Stomach (tissue), 19 donors: ENCODE results near the gene ZNF845. TPM values are rescaled to one million over a fixed set of nuclear protein-coding genes. Genes with fewer than 3 reads are reported as not detected.
"Not testable (repeated sequence)": the region's sequence is repeated elsewhere in the genome, so short reads cannot be mapped to it uniquely, and the experiment has no call there.

ENCODE experiments used
- DNase-seq, 2 donors: peaks; one replicate each; pipeline versions ENCODE4 v3.0.0 to v3.0.0-alpha.2; 2013 to 2019
- H3K27ac ChIP-seq, 5 donors: fragments of 200-600 bp in 4 of 5; sonication (generic) in 4 of 5; one replicate each; pipeline ENCODE4 v1.5.1; 2013 to 2019; ENCODE audit warnings: mild to moderate bottlenecking in 1 of 5, moderate library complexity in 1 of 5
- H3K27me3 ChIP-seq, 3 donors: fragments of 200-600 bp; sonication (generic); one replicate each; pipeline ENCODE4 v1.5.1; 2017 to 2019; ENCODE audit warnings: mixed run types in 1 of 3
- H3K36me3 ChIP-seq, 4 donors: fragments of 200-600 bp; sonication (generic); 1 replicate in 3 of 4; 2 replicates in 1 of 4; pipeline ENCODE4 v1.5.1; 2016 to 2019
- H3K4me1 ChIP-seq, 4 donors: fragments of 200-600 bp; sonication (generic); one replicate each; pipeline ENCODE4 v1.5.1; 2016 to 2019
- H3K4me3 ChIP-seq, 4 donors: fragments of 200-600 bp; sonication (generic) in 3 of 4; one replicate each; pipeline ENCODE4 v1.5.1; 2016 to 2019; ENCODE audit warnings: mild to moderate bottlenecking in 1 of 4
- H3K9me3 ChIP-seq, 4 donors: fragments of 200-600 bp; sonication (generic); one replicate each; pipeline ENCODE4 v1.5.1; 2016 to 2019
- EP300 ChIP-seq: sonication (generic); formaldehyde crosslinking; IDR thresholded peaks from one replicate; pipeline ENCODE4 v1.6.1; 2017; ENCODE audit warnings: antibody characterized with exemption
- POLR2A ChIP-seq, 4 donors: fragments of 450-650 bp; IDR thresholded peaks; one replicate each; pipeline ENCODE4 v1.6.1; 2016; ENCODE audit warnings: antibody characterized with exemption in 4 of 4, control low read depth in 2 of 4, mild to moderate bottlenecking in 1 of 4, moderate library complexity in 1 of 4
- POLR2AphosphoS5 ChIP-seq, 3 donors: sonication (generic); formaldehyde crosslinking; IDR thresholded peaks; one replicate each; pipeline ENCODE4 v1.6.1; 2016; ENCODE audit warnings: antibody characterized with exemption in 3 of 3
- WGBS, 5 donors: extraction: QIAGEN DNeasy Blood & Tissue Kit in 3 of 5; methylation state at CpG; one replicate each; pipeline versions ENCODE4 v1.1.5 to v1.1.7; 2013 to 2018; 5-methylcytosine and 5-hydroxymethylcytosine counted together
- intact Hi-C: fragments of 100-400 bp; cut with DNase I; formaldehyde crosslinking; loops from one replicate; pipeline ENCODE4 v1.15.1; 2023; ENCODE audit warnings: low total_unique reads
- long read RNA-seq, 10 donors: transcript quantifications; one replicate each; lab custom pipeline, GENCODE V29; 2026
- polyA plus RNA-seq, 3 donors: library from polyadenylated mRNA; stranded (reverse); fragments of 200-250 nt; gene quantifications; one replicate each; pipeline ENCODE4 v1.2.3, GENCODE V29; 2013
- total RNA-seq, 5 donors: library from RNA; depleted of rRNA; stranded (reverse); fragments of >200 nt; gene quantifications; one replicate each; pipeline versions ENCODE4 v1.1.0 to v1.2.3, GENCODE V29; 2014 to 2016
- TF ChIP-seq, protein P1 (sequence below), 7 experiments: fragments of 450-650 bp in 4 of 7; fragments of 200-600 bp in 3 of 7; sonication (generic) in 3 of 7; IDR thresholded peaks; one replicate each; pipeline ENCODE4 v1.5.1; 2016 to 2019; ENCODE audit warnings: antibody characterized with exemption in 7 of 7, control low read depth in 2 of 7, mild to moderate bottlenecking in 1 of 7
- donor health status: healthy with polysubstance abuse.
- donor health status: Bipolar disorder and iron deficiency.
- donor health status: healthy.

The ZNF845 gene
- 10 to 100 TPM in 3 of 5 donors, 1 to 10 TPM in 2; 1.2 to 28.6 (median 10.8) TPM for total RNA-seq
- polyA plus RNA-seq: 1 to 10 TPM; 1.6 to 2.6 (median 2.4) TPM
- long read RNA-seq, donor 1: 0 reads
- long read RNA-seq, donor 2: 0 reads
- long read RNA-seq, donor 3, full-length matches to known transcripts: 1 of 1 reads
- long read RNA-seq, donor 3, partial matches to known transcripts: 0 of 1 reads
- long read RNA-seq, donor 3, other reads (novel, unspliced or antisense): 0 of 1 reads
- long read RNA-seq, donor 4: 0 reads
- long read RNA-seq, donor 5: 0 reads
- long read RNA-seq, donor 6, full-length matches to known transcripts: 3 of 40 reads
- long read RNA-seq, donor 6, partial matches to known transcripts: 13 of 40 reads
- long read RNA-seq, donor 6, other reads (novel, unspliced or antisense): 24 of 40 reads
- long read RNA-seq, donor 7: 0 reads
- long read RNA-seq, donor 8, full-length matches to known transcripts: 1 of 1 reads
- long read RNA-seq, donor 8, partial matches to known transcripts: 0 of 1 reads
- long read RNA-seq, donor 8, other reads (novel, unspliced or antisense): 0 of 1 reads
- long read RNA-seq, donor 9: 0 reads
- long read RNA-seq, donor 10: 0 reads

DNA sequence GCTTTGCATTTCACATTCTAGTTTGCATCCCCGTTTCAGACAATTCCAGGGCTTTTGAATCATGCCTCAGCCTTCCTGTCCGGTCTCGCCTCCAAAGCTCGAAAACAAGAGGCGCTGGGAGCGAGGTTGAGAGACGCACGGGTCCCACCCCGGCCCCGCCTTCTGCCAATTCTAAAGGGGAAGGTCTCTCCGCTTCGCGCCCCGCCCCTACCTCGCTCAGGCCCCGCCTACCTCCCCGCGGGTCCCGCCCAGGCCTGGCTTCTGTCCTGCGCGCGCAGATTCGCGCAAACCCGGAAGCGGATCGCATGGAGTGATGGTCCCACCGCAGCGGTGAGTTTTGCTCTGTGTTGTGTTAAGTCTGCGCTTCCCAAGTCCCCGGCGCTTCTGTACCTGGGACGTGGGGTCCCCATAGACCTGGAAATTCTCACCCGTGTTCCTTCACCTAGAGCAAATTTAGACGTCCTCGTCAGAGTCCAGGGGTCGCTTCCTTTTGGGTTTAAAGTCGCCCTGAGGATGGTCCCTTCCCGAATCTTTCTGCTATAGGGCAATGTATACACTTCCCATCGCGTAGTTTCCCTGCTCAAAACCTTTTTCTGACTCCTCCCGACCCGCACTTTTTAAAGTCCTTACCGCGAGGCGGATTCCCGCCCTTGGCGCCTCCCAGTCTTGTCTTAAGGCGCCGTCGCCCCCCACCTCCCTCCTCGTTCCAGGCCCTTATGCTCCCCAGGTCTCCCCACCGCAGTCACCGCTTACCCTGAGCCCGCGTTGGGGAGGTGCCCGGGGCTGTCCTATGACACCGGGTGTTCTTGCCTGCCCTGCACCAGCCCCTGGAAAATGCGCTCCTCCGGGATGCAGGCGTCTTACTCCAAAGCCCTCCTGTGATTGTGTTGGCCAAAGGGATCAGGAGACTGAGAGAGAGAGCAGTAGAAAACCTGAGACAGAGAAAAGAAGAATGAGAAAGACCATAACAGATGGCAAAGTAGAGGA, at the start of gene ZNF845:
Gene ZNF845, plus strand, starts transcription at position 287 of the 987 bp plus-strand sequence. CDS start 7,559 bp downstream, outside the sequence.
- DNase-seq: peak; percentile 97 to 98
- intact Hi-C loops: loop anchor here (10.0 kb wide), 1 partner anchor 139 kb away; the partner anchor contains the start of gene ZNF665
- peak within 1 kb of the TSS; percentile 75 to 83 (median 79) for H3K27ac ChIP-seq
- WGBS, 5 donors: 1% methylated on average over 51 to 61 of the region's 61 CpGs
- H3K4me1 ChIP-seq: peaks cover 0 to 28% (median 17%) of the 10 kb centered on the region in 4 donors
- peak within 1 kb of the TSS; percentile 68 to 87 (median 70) for H3K4me3 ChIP-seq
- peaks cover 0 to 17% (median 8%) of the 10 kb centered on the region in 4 donors for H3K9me3 ChIP-seq
- H3K36me3 ChIP-seq: peaks cover 0 to 21% (median 19%) of the 10 kb centered on the region in 4 donors
- H3K27me3 ChIP-seq: peaks cover 0 to 4% (median 0%) of the 10 kb centered on the region in 3 donors
- peak; percentile 62 to 94 (median 87) for TF ChIP-seq POLR2AphosphoS5 (IDR thresholded peaks at IDR 0.05)
- no peak for TF ChIP-seq EP300
- TF ChIP-seq POLR2A (IDR thresholded peaks at IDR 0.05): no peak

DNA sequence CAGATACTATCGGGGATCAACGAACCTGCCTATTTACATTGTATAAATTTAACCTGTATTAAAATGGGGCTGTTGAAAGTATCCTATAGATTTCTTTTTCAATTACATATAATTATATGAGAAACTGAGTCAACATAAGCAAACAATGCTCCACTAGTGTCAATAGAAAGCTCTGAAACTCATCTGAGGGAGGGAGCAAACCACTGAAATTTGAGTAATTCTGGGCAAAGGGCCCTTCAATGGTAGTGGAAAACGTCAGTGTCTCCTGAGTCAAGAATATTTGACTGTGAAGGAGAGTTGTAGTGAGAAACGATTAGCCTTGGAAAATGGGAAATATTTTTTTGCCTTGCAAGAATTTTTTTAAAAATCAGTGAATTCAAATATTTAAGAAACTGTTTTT, 48.5 kb upstream of the ZNF845 start:
- peaks cover 0 to 38% (median 10%) of the 10 kb centered on the region in 4 donors for H3K9me3 ChIP-seq
- TF ChIP-seq POLR2A (IDR thresholded peaks at IDR 0.05) (no peak), POLR2AphosphoS5 (IDR thresholded peaks at IDR 0.05) (no peak), EP300 (no peak)
- TF ChIP-seq, protein P1, sequence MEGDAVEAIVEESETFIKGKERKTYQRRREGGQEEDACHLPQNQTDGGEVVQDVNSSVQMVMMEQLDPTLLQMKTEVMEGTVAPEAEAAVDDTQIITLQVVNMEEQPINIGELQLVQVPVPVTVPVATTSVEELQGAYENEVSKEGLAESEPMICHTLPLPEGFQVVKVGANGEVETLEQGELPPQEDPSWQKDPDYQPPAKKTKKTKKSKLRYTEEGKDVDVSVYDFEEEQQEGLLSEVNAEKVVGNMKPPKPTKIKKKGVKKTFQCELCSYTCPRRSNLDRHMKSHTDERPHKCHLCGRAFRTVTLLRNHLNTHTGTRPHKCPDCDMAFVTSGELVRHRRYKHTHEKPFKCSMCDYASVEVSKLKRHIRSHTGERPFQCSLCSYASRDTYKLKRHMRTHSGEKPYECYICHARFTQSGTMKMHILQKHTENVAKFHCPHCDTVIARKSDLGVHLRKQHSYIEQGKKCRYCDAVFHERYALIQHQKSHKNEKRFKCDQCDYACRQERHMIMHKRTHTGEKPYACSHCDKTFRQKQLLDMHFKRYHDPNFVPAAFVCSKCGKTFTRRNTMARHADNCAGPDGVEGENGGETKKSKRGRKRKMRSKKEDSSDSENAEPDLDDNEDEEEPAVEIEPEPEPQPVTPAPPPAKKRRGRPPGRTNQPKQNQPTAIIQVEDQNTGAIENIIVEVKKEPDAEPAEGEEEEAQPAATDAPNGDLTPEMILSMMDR (IDR thresholded peaks at IDR 0.05): no peak
- no peak overlapping the region for H3K4me3 ChIP-seq
- H3K27ac ChIP-seq: no peak overlapping the region
- H3K4me1 ChIP-seq: no peaks in the 10 kb centered on the region
- no peak for DNase-seq
- peaks cover 0 to under 1% (median 0%) of the 10 kb centered on the region in 3 donors for H3K27me3 ChIP-seq
- WGBS, 5 donors: 58 to 68% (median 62%) methylated on average over 4 of the region's 4 CpGs
- no peaks in the 10 kb centered on the region for H3K36me3 ChIP-seq
- intact Hi-C loops: no loop called here

GRCh38 chr19:53290758-53291549, 42.6 kb upstream of the ZNF845 start:
- TF ChIP-seq, protein P1 (IDR thresholded peaks at IDR 0.05): no peak
- TF ChIP-seq EP300: no peak
- no peak for TF ChIP-seq POLR2A (IDR thresholded peaks at IDR 0.05)
- TF ChIP-seq POLR2AphosphoS5 (IDR thresholded peaks at IDR 0.05): no peak
- H3K36me3 ChIP-seq: no peaks in the 10 kb centered on the region
- WGBS, 5 donors: 88 to 92% (median 90%) methylated on average over 47 of the region's 47 CpGs

GRCh38 chr19:53294786-53295441, 38.6 kb upstream of the ZNF845 start:
- Histone ChIP-seq H3K36me3 (no peaks in the 10 kb centered on the region), H3K27ac (no peak overlapping the region), H3K4me1 (no peaks in the 10 kb centered on the region), H3K4me3 (no peak overlapping the region), H3K27me3 (no peaks in the 10 kb centered on the region), H3K9me3 (peaks cover 9 to 68% (median 46%) of the 10 kb centered on the region in 4 donors)
- intact Hi-C loops: no loop called here
- no peak for DNase-seq
- no peak for TF ChIP-seq POLR2A (IDR thresholded peaks at IDR 0.05)
- TF ChIP-seq, protein P1 (IDR thresholded peaks at IDR 0.05): no peak
- WGBS, 5 donors: 69 to 91% (median 85%) methylated on average over 7 of the region's 7 CpGs

More at GRCh38 chr19:53290758-53291549, 42.6 kb upstream of the ZNF845 start:
- Histone ChIP-seq H3K9me3 (peaks cover 9 to 76% (median 39%) of the 10 kb centered on the region in 4 donors), H3K27me3 (no peaks in the 10 kb centered on the region), H3K27ac (no peak overlapping the region), H3K4me3 (no peak overlapping the region), H3K4me1 (no peaks in the 10 kb centered on the region)
- DNase-seq: no peak
- intact Hi-C loops: no loop called here

- intact Hi-C loops, H3K27ac ChIP-seq, H3K4me3 ChIP-seq, H3K36me3 ChIP-seq, H3K4me1 ChIP-seq, DNase-seq: not testable (repeated sequence)
- peaks cover 0 to 19% (median 9%) of the 10 kb centered on the region in 4 donors for H3K9me3 ChIP-seq
- WGBS, 5 donors: 40 to 60% (median 57%) methylated on average over 1 to 2 of the region's 8 CpGs; no CpG with 5 or more reads in 2 of the 5 donors
- peaks cover 0 to 22% (median 0%) of the 10 kb centered on the region in 3 donors for H3K27me3 ChIP-seq
Measured at GRCh38 chr19:53301341-53301740, 32.2 kb upstream of the ZNF845 start.
